ENCODE measurements around the gene CCM2L. TPM values are rescaled to one million over a fixed set of nuclear protein-coding genes. Genes with fewer than 3 reads are reported as not detected.

The CCM2L gene
- polyA plus RNA-seq (2013, experiment 1 of 2) = not detected
- not detected for polyA plus RNA-seq (2013, experiment 2 of 2)

DNA sequence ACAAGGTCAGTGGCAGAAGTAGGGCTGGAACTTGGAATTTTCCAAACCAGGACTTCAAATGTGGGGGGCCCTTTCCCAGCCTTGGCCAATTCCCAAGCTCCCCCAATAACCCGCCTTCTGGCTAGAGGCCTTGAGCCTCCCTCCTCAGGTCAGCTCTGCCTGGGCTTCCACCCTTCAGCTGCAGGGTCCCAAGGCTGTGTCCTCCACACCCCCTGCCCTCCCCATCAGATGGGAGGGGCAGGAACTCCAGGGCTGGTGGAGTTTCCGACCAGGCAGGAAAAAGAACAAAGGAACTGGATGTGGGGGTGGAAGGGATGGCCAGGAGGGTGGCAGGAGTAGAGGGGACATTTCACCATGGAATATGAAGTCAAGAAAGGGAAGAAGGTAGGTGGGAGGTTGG lies at the start of gene CCM2L:
Gene CCM2L, plus strand, starts transcription at position 338 of the 400 bp plus-strand sequence. Its CDS starts 17 bp downstream, at position 355.
- Histone ChIP-seq H2AK5ac (ENCODE audit: low read length, severe bottlenecking) (no peak within 1 kb of the TSS), H2BK12ac (ENCODE audit: low read length in 2 of 2) (no peak within 1 kb of the TSS), H3K4me3 (ENCODE audit: insufficient read depth in 1 of 2, low read depth in 1 of 2, low read length in 2 of 2) (no peak within 1 kb of the TSS), H3K9me3 (ENCODE audit: control insufficient read depth, low read length) (no peaks in the 10 kb centered on the region), H3K14ac (ENCODE audit: low read length in 2 of 2) (no peak within 1 kb of the TSS), H2BK5ac (ENCODE audit: low read depth, low read length, poor library complexity, severe bottlenecking) (no peak within 1 kb of the TSS), H3K36me3 (ENCODE audit: control insufficient read depth in 1 of 2, insufficient read depth in 2 of 2, low read depth in 1 of 2, low read length in 2 of 2) (no peaks in the 10 kb centered on the region), H2BK15ac (ENCODE audit: low read depth, poor library complexity, severe bottlenecking) (no peak within 1 kb of the TSS), H3K27me3 (ENCODE audit: control insufficient read depth in 1 of 2, insufficient read depth in 1 of 2, low read length in 2 of 2) (peaks cover 65 to 69% of the 10 kb centered on the region in 2 experiments), H3K23ac (ENCODE audit: low read length in 2 of 2) (no peak within 1 kb of the TSS), H3K18ac (ENCODE audit: low read depth in 1 of 2, low read length in 2 of 2) (no peak within 1 kb of the TSS), H2AFZ (ENCODE audit: low read depth, low read length) (no peak within 1 kb of the TSS), H3K79me1 (replicated peaks; ENCODE audit: low read length, poor library complexity, severe bottlenecking) (no peaks in the 10 kb centered on the region), H2BK120ac (ENCODE audit: low read depth, low read length) (no peak within 1 kb of the TSS), H3K4me2 (ENCODE audit: low read length, poor library complexity, severe bottlenecking) (no peak within 1 kb of the TSS), H3K4ac (ENCODE audit: low read depth in 1 of 2, low read length in 2 of 2) (no peak within 1 kb of the TSS), H3K27ac (ENCODE audit: low read length, poor library complexity, severe bottlenecking) (no peak within 1 kb of the TSS), H3K9ac (ENCODE audit: low read length) (no peak within 1 kb of the TSS), H4K8ac (ENCODE audit: low read length) (no peak within 1 kb of the TSS), H4K91ac (ENCODE audit: low read length) (no peak within 1 kb of the TSS), H3K4me1 (ENCODE audit: control insufficient read depth, insufficient read depth, low read depth, low read length) (peaks cover 8% of the 10 kb centered on the region)
- DNase-seq = no peak
- 68% methylated on average over 2 of the region's 2 CpGs for WGBS

DNA sequence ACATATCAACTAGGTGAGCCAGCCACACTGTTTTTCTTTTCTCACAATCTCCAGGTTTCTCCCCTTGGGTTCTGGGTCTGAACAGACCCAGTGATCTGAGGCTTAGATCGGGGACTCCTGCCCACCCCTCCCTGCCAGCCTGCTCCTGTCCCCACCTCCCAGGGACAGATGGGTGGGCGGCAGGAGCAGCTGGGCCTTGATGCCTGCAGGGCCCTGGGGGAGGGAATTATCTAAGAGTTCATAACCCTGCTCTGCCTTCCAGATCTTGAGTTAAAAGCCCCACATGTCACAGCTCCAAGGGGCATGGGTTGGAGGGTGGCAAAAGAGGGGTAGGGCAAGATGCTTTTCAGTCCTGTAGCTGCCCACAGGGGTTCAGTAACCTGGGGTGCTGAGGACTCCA lies 47.5 kb upstream of the CCM2L start:
- peaks cover 81 to 88% of the 10 kb centered on the region in 2 experiments for H3K27me3 ChIP-seq (ENCODE audit: control insufficient read depth in 1 of 2, insufficient read depth in 1 of 2, low read length in 2 of 2)
- H3K9me3 ChIP-seq (ENCODE audit: control insufficient read depth, low read length) = no peaks in the 10 kb centered on the region
- H3K27ac ChIP-seq (ENCODE audit: low read length, poor library complexity, severe bottlenecking) = no peak overlapping the region
- H3K4me1 ChIP-seq (ENCODE audit: control insufficient read depth, insufficient read depth, low read depth, low read length) = peaks cover 1% of the 10 kb centered on the region
- no peak overlapping the region for H3K4me2 ChIP-seq (ENCODE audit: low read length, poor library complexity, severe bottlenecking)
- no peak overlapping the region for H2BK5ac ChIP-seq (ENCODE audit: low read depth, low read length, poor library complexity, severe bottlenecking)
- H2AK5ac ChIP-seq (ENCODE audit: low read length, severe bottlenecking) = no peak overlapping the region
- H3K23ac ChIP-seq (ENCODE audit: low read length in 2 of 2) = no peak overlapping the region
- no peak overlapping the region for H2BK120ac ChIP-seq (ENCODE audit: low read depth, low read length)
- no peak overlapping the region for H2AFZ ChIP-seq (ENCODE audit: low read depth, low read length)
- no peak overlapping the region for H4K8ac ChIP-seq (ENCODE audit: low read length)
- no peak overlapping the region for H2BK12ac ChIP-seq (ENCODE audit: low read length in 2 of 2)
- no peak overlapping the region for H3K14ac ChIP-seq (ENCODE audit: low read length in 2 of 2)
- no peak overlapping the region for H2BK15ac ChIP-seq (ENCODE audit: low read depth, poor library complexity, severe bottlenecking)
- H3K18ac ChIP-seq (ENCODE audit: low read depth in 1 of 2, low read length in 2 of 2) = no peak overlapping the region
- DNase-seq = no peak
- H3K4me3 ChIP-seq (ENCODE audit: insufficient read depth in 1 of 2, low read depth in 1 of 2, low read length in 2 of 2) = no peak overlapping the region
- H3K79me1 ChIP-seq (replicated peaks; ENCODE audit: low read length, poor library complexity, severe bottlenecking) = no peaks in the 10 kb centered on the region
- H4K91ac ChIP-seq (ENCODE audit: low read length) = no peak overlapping the region
- H3K36me3 ChIP-seq (ENCODE audit: control insufficient read depth in 1 of 2, insufficient read depth in 2 of 2, low read depth in 1 of 2, low read length in 2 of 2) = no peaks in the 10 kb centered on the region
- H3K9ac ChIP-seq (ENCODE audit: low read length) = no peak overlapping the region
- no peak overlapping the region for H3K4ac ChIP-seq (ENCODE audit: low read depth in 1 of 2, low read length in 2 of 2)
- 73% methylated on average over 2 of the region's 2 CpGs for WGBS

DNA sequence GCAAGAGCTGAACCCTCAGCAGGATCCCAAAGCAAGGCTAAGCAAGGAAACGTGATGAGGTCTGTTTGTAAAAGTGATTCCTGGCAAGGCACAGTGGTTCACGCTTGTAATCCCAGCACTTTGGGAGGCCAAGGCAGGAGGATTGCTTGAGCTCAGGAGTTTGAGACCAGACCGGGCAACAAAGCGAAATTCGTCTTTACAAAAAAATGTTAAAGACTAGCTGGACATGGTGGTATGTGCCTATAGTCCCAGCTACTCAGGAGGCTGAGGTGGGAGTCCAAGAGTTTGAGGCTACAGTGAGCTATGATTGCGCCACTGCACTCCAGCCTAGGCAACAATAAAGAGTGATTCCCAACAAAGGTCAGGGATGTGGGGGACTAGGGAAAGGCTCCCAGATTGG lies 46.3 kb upstream of the CCM2L start:
- H3K4ac ChIP-seq (ENCODE audit: low read depth in 1 of 2, low read length in 2 of 2) = no peak overlapping the region
- H3K4me1 ChIP-seq (ENCODE audit: control insufficient read depth, insufficient read depth, low read depth, low read length) = peaks cover 10% of the 10 kb centered on the region
- no peak overlapping the region for H3K18ac ChIP-seq (ENCODE audit: low read depth in 1 of 2, low read length in 2 of 2)
- H4K91ac ChIP-seq (ENCODE audit: low read length) = no peak overlapping the region
- H3K36me3 ChIP-seq (ENCODE audit: control insufficient read depth in 1 of 2, insufficient read depth in 2 of 2, low read depth in 1 of 2, low read length in 2 of 2) = no peaks in the 10 kb centered on the region
- H3K79me1 ChIP-seq (replicated peaks; ENCODE audit: low read length, poor library complexity, severe bottlenecking) = no peaks in the 10 kb centered on the region
- H2AFZ ChIP-seq (ENCODE audit: low read depth, low read length) = no peak overlapping the region
- H3K9me3 ChIP-seq (ENCODE audit: control insufficient read depth, low read length) = no peaks in the 10 kb centered on the region
- H2BK120ac ChIP-seq (ENCODE audit: low read depth, low read length) = no peak overlapping the region
- no peak overlapping the region for H4K8ac ChIP-seq (ENCODE audit: low read length)
- no peak for DNase-seq
- no peak overlapping the region for H2AK5ac ChIP-seq (ENCODE audit: low read length, severe bottlenecking)
- no peak overlapping the region for H2BK12ac ChIP-seq (ENCODE audit: low read length in 2 of 2)
- H2BK15ac ChIP-seq (ENCODE audit: low read depth, poor library complexity, severe bottlenecking) = no peak overlapping the region
- H2BK5ac ChIP-seq (ENCODE audit: low read depth, low read length, poor library complexity, severe bottlenecking) = no peak overlapping the region
- H3K27ac ChIP-seq (ENCODE audit: low read length, poor library complexity, severe bottlenecking) = no peak overlapping the region
- H3K27me3 ChIP-seq (ENCODE audit: control insufficient read depth in 1 of 2, insufficient read depth in 1 of 2, low read length in 2 of 2) = peaks cover 86 to 88% of the 10 kb centered on the region in 2 experiments
- H3K4me3 ChIP-seq (ENCODE audit: insufficient read depth in 1 of 2, low read depth in 1 of 2, low read length in 2 of 2) = no peak overlapping the region
- H3K9ac ChIP-seq (ENCODE audit: low read length) = no peak overlapping the region
- H3K14ac ChIP-seq (ENCODE audit: low read length in 2 of 2) = no peak overlapping the region
- H3K23ac ChIP-seq (ENCODE audit: low read length in 2 of 2) = peak overlapping the region in 1 of 2 experiments; percentile 27
- 72% methylated on average over 6 of the region's 6 CpGs for WGBS
- H3K4me2 ChIP-seq (ENCODE audit: low read length, poor library complexity, severe bottlenecking) = no peak overlapping the region

DNA sequence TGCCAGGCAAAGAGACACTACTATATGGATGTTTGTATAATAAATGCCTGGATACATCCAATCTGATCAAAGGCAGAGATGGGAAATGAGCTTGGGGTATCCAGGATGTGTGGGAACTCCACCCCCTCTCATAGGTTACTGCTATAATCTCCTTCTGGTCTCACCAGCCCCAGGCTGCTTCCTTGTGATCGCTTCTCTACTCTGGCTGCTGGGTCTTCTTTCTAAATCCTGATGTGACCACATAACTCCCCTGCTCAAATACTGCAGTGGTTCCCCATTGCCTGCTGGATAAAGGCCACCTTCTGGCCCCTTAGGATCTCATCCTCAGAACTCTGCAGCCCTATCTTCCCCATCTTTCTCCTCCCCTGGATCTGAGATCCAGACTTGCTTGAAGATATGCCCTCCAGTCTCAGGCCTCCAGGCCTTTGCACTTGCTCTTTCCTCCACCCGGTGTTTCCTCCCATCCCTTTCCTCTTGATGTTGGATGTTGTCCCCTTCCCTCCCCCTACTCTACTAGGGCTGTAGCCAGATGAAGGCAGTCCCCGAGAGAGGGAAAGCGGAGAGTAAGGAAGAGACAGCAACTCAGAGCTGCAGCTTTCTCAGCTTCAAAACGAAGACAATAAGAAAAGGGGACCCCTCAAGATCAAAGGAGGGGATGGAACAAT lies 43.1 kb upstream of the CCM2L start:
- no peaks in the 10 kb centered on the region for H3K36me3 ChIP-seq (ENCODE audit: control insufficient read depth in 1 of 2, insufficient read depth in 2 of 2, low read depth in 1 of 2, low read length in 2 of 2)

More for the DNA sequence above, 43.1 kb upstream of the CCM2L start:
- H2AFZ ChIP-seq (ENCODE audit: low read depth, low read length) = no peak overlapping the region
- no peak overlapping the region for H3K4me2 ChIP-seq (ENCODE audit: low read length, poor library complexity, severe bottlenecking)
- H3K4me1 ChIP-seq (ENCODE audit: control insufficient read depth, insufficient read depth, low read depth, low read length) = peaks cover 10% of the 10 kb centered on the region
- H3K79me1 ChIP-seq (replicated peaks; ENCODE audit: low read length, poor library complexity, severe bottlenecking) = no peaks in the 10 kb centered on the region
- H3K18ac ChIP-seq (ENCODE audit: low read depth in 1 of 2, low read length in 2 of 2) = no peak overlapping the region
- no peak overlapping the region for H2BK15ac ChIP-seq (ENCODE audit: low read depth, poor library complexity, severe bottlenecking)
- peaks cover 89 to 90% of the 10 kb centered on the region in 2 experiments for H3K27me3 ChIP-seq (ENCODE audit: control insufficient read depth in 1 of 2, insufficient read depth in 1 of 2, low read length in 2 of 2)
- H2AK5ac ChIP-seq (ENCODE audit: low read length, severe bottlenecking) = no peak overlapping the region
- no peak overlapping the region for H3K4ac ChIP-seq (ENCODE audit: low read depth in 1 of 2, low read length in 2 of 2)
- H3K27ac ChIP-seq (ENCODE audit: low read length, poor library complexity, severe bottlenecking) = no peak overlapping the region
- no peak overlapping the region for H3K4me3 ChIP-seq (ENCODE audit: insufficient read depth in 1 of 2, low read depth in 1 of 2, low read length in 2 of 2)
- no peak overlapping the region for H3K23ac ChIP-seq (ENCODE audit: low read length in 2 of 2)
- 8% methylated on average over 5 of the region's 5 CpGs for WGBS
- H3K9ac ChIP-seq (ENCODE audit: low read length) = no peak overlapping the region
- no peak overlapping the region for H2BK120ac ChIP-seq (ENCODE audit: low read depth, low read length)
- no peak overlapping the region for H4K8ac ChIP-seq (ENCODE audit: low read length)
- H2BK5ac ChIP-seq (ENCODE audit: low read depth, low read length, poor library complexity, severe bottlenecking) = no peak overlapping the region
- no peak overlapping the region for H4K91ac ChIP-seq (ENCODE audit: low read length)
- H3K9me3 ChIP-seq (ENCODE audit: control insufficient read depth, low read length) = no peaks in the 10 kb centered on the region
- H3K14ac ChIP-seq (ENCODE audit: low read length in 2 of 2) = no peak overlapping the region
- H2BK12ac ChIP-seq (ENCODE audit: low read length in 2 of 2) = no peak overlapping the region
- DNase-seq = no peak
